ENCODE data around the gene CCDC178. TPM values are rescaled to one million over a fixed set of nuclear protein-coding genes. Genes with fewer than 3 reads are reported as not detected.
"Not testable (repeated sequence)": the region's sequence is repeated elsewhere in the genome, so short reads cannot be mapped to it uniquely, and the experiment has no call there.

The CCDC178 gene
- total RNA-seq, 1 experiment from 2014 or later: not detected

DNA sequence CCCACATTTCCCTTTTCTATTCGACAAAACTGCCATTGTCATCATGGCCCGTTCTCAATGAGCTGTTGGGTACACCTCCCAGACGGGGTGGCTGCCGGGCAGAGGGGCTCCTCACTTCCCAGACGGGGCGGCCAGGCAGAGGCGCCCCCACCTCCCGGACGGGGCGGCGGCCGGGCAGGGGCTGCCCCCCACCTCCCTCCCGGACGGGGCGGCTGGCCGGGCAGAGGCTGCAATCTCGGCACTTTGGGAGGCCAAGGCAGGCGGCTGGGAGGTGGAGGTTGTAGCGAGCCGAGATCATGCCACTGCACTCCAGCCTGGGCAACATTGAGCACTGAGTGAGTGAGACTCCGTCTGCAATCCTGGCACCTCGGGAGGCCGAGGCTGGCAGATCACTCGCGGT is 292.7 kb downstream of the CCDC178 start:
- intact Hi-C loops (cut with micrococcal nuclease); RAD21 ChIA-PET (ENCODE audit: low non-redundant PET in 1 of 2, low total read pairs in 2 of 2, uncharacterized antibody in 2 of 2, unreplicated experiment in 2 of 2); H3K36me3 ChIP-seq (ENCODE audit: control insufficient read depth in 1 of 2, insufficient read depth in 2 of 2, low read length in 2 of 2); H3K27ac ChIP-seq (ENCODE audit: low read depth, low read length); H4K20me1 ChIP-seq (ENCODE audit: insufficient read depth); ATAC-seq; BruUV-seq (replicated peaks); CTCF ChIA-PET; H2AFZ ChIP-seq (ENCODE audit: low read depth, low read length, poor library complexity, severe bottlenecking); DNase-seq (ENCODE audit: low read depth, low spot score); H3K4me1 ChIP-seq (ENCODE audit: control insufficient read depth in 1 of 2, insufficient read depth in 2 of 2, low read length in 2 of 2); H3K27me3 ChIP-seq (ENCODE audit: insufficient read depth, low read length); H3K79me2 ChIP-seq (ENCODE audit: insufficient read depth, low read length); H3K4me3 ChIP-seq (replicated peaks in 1 of 2; ENCODE audit: low read depth in 1 of 2, low read length in 2 of 2); H3K9ac ChIP-seq (ENCODE audit: low read length); H3K4me2 ChIP-seq (ENCODE audit: low read length); H3K9me2 ChIP-seq (ENCODE audit: insufficient read depth); POLR2A ChIA-PET: not testable (repeated sequence)
- H3K9me3 ChIP-seq (ENCODE audit: control insufficient read depth in 1 of 2, insufficient read depth in 1 of 2, low read depth in 1 of 2, low read length in 2 of 2): peaks cover 0 to 22% of the 10 kb centered on the region in 2 experiments; a peak in 2 of 4 replicates

DNA sequence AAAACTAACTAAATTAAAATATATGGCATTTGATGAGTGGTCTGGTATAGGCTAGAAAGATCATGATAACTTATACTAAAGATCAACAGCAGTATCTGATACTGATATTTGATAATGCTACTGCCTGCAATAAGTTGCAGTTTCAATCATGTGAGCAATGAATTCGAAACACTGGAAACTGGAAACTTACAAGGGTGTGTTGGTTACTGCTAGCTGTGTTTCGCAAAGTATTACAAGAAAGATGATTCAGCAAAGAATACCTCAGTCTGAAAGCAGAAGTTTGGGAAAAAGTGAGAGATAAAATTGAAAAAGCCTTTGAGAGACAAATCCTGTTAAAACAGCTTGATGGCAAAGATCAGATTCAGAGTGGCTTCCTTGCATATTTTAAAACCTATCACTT is 294.5 kb downstream of the CCDC178 start:
- Histone ChIP-seq H3K27me3 (ENCODE audit: insufficient read depth, low read length) (no peaks in the 10 kb centered on the region), H3K9ac (ENCODE audit: low read length) (no peak overlapping the region), H3K4me1 (ENCODE audit: control insufficient read depth in 1 of 2, insufficient read depth in 2 of 2, low read length in 2 of 2) (no peaks in the 10 kb centered on the region), H3K36me3 (ENCODE audit: control insufficient read depth in 1 of 2, insufficient read depth in 2 of 2, low read length in 2 of 2) (no peaks in the 10 kb centered on the region), H2AFZ (ENCODE audit: low read depth, low read length, poor library complexity, severe bottlenecking) (no peak overlapping the region), H3K4me3 (replicated peaks in 1 of 2; ENCODE audit: low read depth in 1 of 2, low read length in 2 of 2) (no peak overlapping the region), H3K9me2 (ENCODE audit: insufficient read depth) (no peaks in the 10 kb centered on the region), H3K4me2 (ENCODE audit: low read length) (no peak overlapping the region), H3K27ac (ENCODE audit: low read depth, low read length) (no peak overlapping the region), H3K79me2 (ENCODE audit: insufficient read depth, low read length) (no peaks in the 10 kb centered on the region), H4K20me1 (ENCODE audit: insufficient read depth) (no peaks in the 10 kb centered on the region), H3K9me3 (ENCODE audit: control insufficient read depth in 1 of 2, insufficient read depth in 1 of 2, low read depth in 1 of 2, low read length in 2 of 2) (peaks cover 9 to 14% of the 10 kb centered on the region in 2 experiments; a peak in 2 of 4 replicates)
- intact Hi-C loops (cut with micrococcal nuclease): no loop called here
- no TSS peak for BruUV-seq (replicated peaks)
- POLR2A ChIA-PET: no interaction called here
- TF ChIP-seq, protein P1, sequence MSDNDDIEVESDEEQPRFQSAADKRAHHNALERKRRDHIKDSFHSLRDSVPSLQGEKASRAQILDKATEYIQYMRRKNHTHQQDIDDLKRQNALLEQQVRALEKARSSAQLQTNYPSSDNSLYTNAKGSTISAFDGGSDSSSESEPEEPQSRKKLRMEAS (IDR thresholded peaks at IDR 0.05): no peak
- TF ChIP-seq TCF7L2 (IDR thresholded peaks at IDR 0.05; ENCODE audit: borderline replicate concordance, extremely low read depth, insufficient read depth, insufficient read length) (no peak), POLR2A (IDR thresholded peaks at IDR 0.05; ENCODE audit: borderline replicate concordance, extremely low read depth, insufficient read depth, insufficient read length) (no peak), YY1 (IDR thresholded peaks at IDR 0.05; ENCODE audit: extremely low read depth, insufficient replicate concordance, low read depth, low read length) (no peak), POLR2AphosphoS5 (IDR thresholded peaks at IDR 0.05; ENCODE audit: low read depth, low read length) (no peak), EGR1 (IDR thresholded peaks at IDR 0.05; ENCODE audit: low read depth) (no peak), EZH2phosphoT487 (IDR thresholded peaks at IDR 0.05; ENCODE audit: borderline replicate concordance) (no peak), CEBPB (IDR thresholded peaks at IDR 0.05; ENCODE audit: low read depth) (no peak), FOSL1 (IDR thresholded peaks at IDR 0.05; ENCODE audit: low read depth) (no peak)
- TF ChIP-seq, protein P2, sequence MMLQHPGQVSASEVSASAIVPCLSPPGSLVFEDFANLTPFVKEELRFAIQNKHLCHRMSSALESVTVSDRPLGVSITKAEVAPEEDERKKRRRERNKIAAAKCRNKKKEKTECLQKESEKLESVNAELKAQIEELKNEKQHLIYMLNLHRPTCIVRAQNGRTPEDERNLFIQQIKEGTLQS (IDR thresholded peaks at IDR 0.05): no peak
- ATAC-seq: no peak
- RAD21 ChIA-PET (ENCODE audit: low non-redundant PET in 1 of 2, low total read pairs in 2 of 2, uncharacterized antibody in 2 of 2, unreplicated experiment in 2 of 2): no interaction called here
- no peak for DNase-seq (ENCODE audit: low read depth, low spot score)
- CTCF ChIA-PET: no interaction called here

All from HCT116 (cell line).